ACHN (cell line): ENCODE results near the gene TMEM132C.
"Not testable (repeated sequence)": the region's sequence is repeated elsewhere in the genome, so short reads cannot be mapped to it uniquely, and the experiment has no call there.

Experiments
- DNase-seq: peaks from one replicate; pipeline ENCODE4 v3.0.0-alpha.2; 2015
- in situ Hi-C: cut with HindIII; loops from 2 replicates; pipeline ENCODE4 v1.10.0; 2017; ENCODE audit warnings: low sequenced_read_pairs, low pct_ligation_motif_present, low pct_unique_long_range_greater_than_20kb

The TMEM132C gene

GRCh38 chr12:128267131-128267622, at the start of gene TMEM132C:
Gene TMEM132C, plus strand, starts transcription at chr12:128267170. Its CDS starts 233 bp downstream, at chr12:128267403.
- in situ Hi-C loops = no loop called here
- no peak for DNase-seq

- in situ Hi-C loops = no loop called here
- no peak for DNase-seq
Measured at GRCh38 chr12:128224226-128224625, 42.7 kb upstream of the TMEM132C start.

GRCh38 chr12:128228581-128228980, 38.4 kb upstream of the TMEM132C start:
- in situ Hi-C loops = no loop called here

DNA sequence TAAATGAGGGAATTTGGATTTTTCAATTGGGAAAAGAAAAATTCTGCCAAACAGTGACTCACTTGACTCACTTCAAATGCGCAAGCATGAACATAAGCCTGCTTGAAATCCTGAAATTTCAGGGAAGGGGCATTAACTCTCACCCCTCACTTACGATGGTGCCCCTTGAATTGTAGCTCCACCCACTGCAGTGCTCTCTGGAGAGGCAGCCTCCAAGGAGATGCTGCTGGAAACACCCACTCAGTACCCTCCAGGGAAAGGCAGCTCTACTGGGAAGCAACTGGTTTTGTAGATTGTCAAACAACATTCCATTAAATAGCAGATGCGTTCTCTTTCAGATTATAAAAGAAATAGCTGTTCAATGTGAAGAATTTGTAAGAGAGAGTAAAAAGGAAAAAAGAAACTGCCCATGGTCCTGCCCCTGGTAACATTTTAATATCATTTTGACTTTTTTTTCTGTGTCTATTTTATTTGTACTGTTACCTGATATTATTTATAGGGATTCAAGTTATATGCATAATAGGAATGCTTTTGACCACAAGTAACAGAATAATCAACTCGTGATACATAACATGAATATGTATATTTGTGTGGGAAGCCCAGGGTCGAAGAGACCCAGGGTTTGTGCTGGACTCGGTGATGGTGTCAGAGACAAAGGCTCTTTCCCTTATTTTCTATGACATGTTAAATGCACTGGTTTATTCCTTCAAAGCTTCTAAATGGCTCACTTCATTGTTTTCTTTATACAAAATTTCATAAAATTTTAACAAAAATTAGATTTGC, 31.1 kb upstream of the TMEM132C start:
- in situ Hi-C loops = no loop called here
- no peak for DNase-seq

More at GRCh38 chr12:128228581-128228980, 38.4 kb upstream of the TMEM132C start:
- DNase-seq = no peak

- in situ Hi-C loops = no loop called here
- no peak for DNase-seq
Measured at GRCh38 chr12:128236525-128236924, 30.4 kb upstream of the TMEM132C start.

- in situ Hi-C loops = no loop called here
Measured at GRCh38 chr12:128240745-128241144, 26.2 kb upstream of the TMEM132C start.

DNA sequence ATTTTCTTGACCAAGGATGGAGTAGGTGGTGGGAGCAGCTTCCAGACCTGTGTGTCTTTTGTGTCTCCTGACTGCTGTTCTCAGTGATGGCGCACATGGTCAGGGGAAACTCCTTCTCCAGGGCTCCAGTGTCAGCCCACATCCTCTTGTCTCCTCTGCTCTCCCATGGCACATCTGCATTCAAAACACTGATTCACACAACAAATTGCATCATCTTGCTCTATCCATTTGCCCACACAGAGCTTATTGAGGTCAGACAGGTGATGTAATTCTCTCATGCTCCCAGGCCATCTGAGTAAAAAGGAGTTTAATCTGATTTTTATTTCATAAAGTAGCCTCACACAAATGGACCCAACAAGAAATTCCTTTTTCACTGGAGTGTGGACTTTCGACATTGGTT, 21.8 kb upstream of the TMEM132C start:
- in situ Hi-C loops = no loop called here
- no peak for DNase-seq

More at GRCh38 chr12:128240745-128241144, 26.2 kb upstream of the TMEM132C start:
- no peak for DNase-seq

- in situ Hi-C loops = no loop called here
- no peak for DNase-seq
Measured at GRCh38 chr12:128245905-128246304, 21.1 kb upstream of the TMEM132C start.

GRCh38 chr12:128250096-128250495, 16.9 kb upstream of the TMEM132C start:
- in situ Hi-C loops = no loop called here

DNA sequence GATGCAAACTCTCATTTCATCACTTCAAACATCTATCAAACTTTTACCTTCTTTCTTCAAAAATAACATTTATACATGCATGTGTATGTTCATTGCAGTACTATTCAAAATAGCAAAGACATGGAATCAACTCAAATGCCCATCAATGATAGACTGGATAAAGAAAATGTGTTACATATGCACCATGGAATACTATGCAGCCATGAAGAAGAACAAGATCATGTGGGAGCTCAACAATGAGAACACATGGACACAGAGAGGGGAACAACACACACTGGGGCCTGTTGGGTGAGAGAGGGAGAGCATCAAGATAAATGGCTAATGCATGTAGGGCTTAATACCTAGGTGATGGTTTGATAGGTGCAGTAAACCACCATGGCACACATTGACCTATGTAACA, 13.1 kb upstream of the TMEM132C start:
- in situ Hi-C loops = not testable (repeated sequence)

More at GRCh38 chr12:128250096-128250495, 16.9 kb upstream of the TMEM132C start:
- DNase-seq = no peak

GRCh38 chr12:128258866-128259555, 8.0 kb upstream of the TMEM132C start:
- DNase-seq = peak; percentile 21
- in situ Hi-C loops = no loop called here

More for the DNA sequence above, 13.1 kb upstream of the TMEM132C start:
- not testable (repeated sequence) for DNase-seq

GRCh38 chr12:128259556-128260070, 7.4 kb upstream of the TMEM132C start:
- DNase-seq = peak; percentile 48

GRCh38 chr12:128261757-128262156, 5.2 kb upstream of the TMEM132C start:
- DNase-seq = no peak
- in situ Hi-C loops = no loop called here

More at GRCh38 chr12:128259556-128260070, 7.4 kb upstream of the TMEM132C start:
- in situ Hi-C loops = no loop called here

- DNase-seq = no peak
- in situ Hi-C loops = no loop called here
Measured at GRCh38 chr12:128265566-128265965, 1.4 kb upstream of the TMEM132C start.

DNA sequence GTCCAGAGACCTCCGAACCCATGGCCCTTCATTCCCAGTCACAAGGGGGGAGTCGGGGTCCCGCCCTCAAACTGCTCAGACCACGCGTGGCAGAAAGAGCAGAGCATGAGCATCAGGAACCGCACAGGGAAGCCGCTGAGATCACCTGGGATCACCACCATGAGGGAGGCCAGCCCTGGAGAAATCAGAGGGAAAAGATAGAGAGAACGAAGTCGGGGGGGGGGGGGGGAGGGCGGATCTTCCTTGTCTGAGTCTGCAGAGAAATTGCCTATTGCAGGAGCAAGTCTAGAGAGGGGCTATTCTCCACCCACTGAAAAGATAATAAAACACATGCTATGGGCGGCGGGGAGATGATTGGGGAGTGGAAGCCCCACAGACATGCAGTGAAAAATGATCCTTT, 884 bp upstream of the TMEM132C start:
- no peak for DNase-seq
- in situ Hi-C loops = no loop called here

DNA sequence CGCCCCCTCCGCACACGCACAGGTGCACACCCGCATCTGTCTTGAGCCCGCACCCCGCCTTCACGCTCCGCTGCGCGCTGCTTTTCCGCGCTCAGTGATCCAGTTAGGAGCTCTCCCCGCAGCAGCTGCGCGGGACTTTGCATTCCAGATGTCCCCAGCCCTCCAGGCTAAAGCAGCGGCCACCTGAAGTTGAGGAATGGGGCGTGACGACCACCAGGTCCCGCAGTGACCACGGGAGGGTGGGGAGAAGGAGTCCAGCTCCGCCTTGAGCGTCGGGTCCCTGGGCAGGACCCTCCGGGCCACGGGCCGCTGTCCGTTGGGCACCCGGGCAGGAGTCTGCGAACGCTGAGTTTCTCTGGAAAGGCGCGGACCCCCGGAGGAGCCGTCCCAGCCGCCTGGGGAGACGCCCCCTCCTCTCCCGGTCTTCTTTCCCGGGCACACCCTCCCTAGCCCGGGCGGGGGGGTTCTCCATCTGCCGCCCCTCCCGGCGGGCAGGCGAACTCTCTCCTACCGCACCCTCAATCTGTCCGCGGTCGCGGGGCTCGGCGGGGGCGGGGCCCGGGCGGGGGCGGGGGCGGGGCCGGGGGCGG, 334 bp upstream of the TMEM132C start:
- in situ Hi-C loops = no loop called here
- no peak for DNase-seq

- no peak for DNase-seq
- in situ Hi-C loops = no loop called here
Measured at GRCh38 chr12:128267651-128268378, 845 bp downstream of the TMEM132C start.

GRCh38 chr12:128268379-128268995, 1.5 kb downstream of the TMEM132C start:
- in situ Hi-C loops = no loop called here
- no peak for DNase-seq
